NCI-H345 (cell line): ENCODE measurements around the gene KCNH1.

ENCODE experiments used
- DNase-seq: peaks from one replicate; lab custom pipeline; 2025; lab: John Stamatoyannopoulos, UW

The KCNH1 gene

GRCh38 chr1:210754878-210755665 is 378.9 kb downstream of the KCNH1 start:
- peak; percentile 99 for DNase-seq

- DNase-seq: no peak
Observed at GRCh38 chr1:210751911-210752310, 382.0 kb downstream of the KCNH1 start.

GRCh38 chr1:210750468-210750867 is 383.5 kb downstream of the KCNH1 start:
- DNase-seq: no peak

- DNase-seq: no peak
Observed at GRCh38 chr1:210748796-210749195, 385.2 kb downstream of the KCNH1 start.

GRCh38 chr1:210747890-210748289 is 386.1 kb downstream of the KCNH1 start:
- DNase-seq: no peak

GRCh38 chr1:210747112-210747511 is 386.8 kb downstream of the KCNH1 start:
- no peak for DNase-seq

- no peak for DNase-seq
Observed at GRCh38 chr1:210746024-210746731, 387.8 kb downstream of the KCNH1 start.

GRCh38 chr1:210743038-210743437 is 390.9 kb downstream of the KCNH1 start:
- DNase-seq: no peak

- DNase-seq: no peak
Observed at GRCh38 chr1:210741564-210741963, 392.4 kb downstream of the KCNH1 start.

- no peak for DNase-seq
Observed at GRCh38 chr1:210739627-210740026, 394.3 kb downstream of the KCNH1 start.

- DNase-seq: no peak
Observed at GRCh38 chr1:210738256-210738655, 395.7 kb downstream of the KCNH1 start.

- DNase-seq: no peak
Observed at GRCh38 chr1:210736713-210737112, 397.2 kb downstream of the KCNH1 start.

- DNase-seq: no peak
Observed at GRCh38 chr1:210731597-210731996, 402.4 kb downstream of the KCNH1 start.

- no peak for DNase-seq
Observed at GRCh38 chr1:210731193-210731592, 402.8 kb downstream of the KCNH1 start.

- DNase-seq: no peak
Observed at GRCh38 chr1:210730023-210730422, 403.9 kb downstream of the KCNH1 start.

- no peak for DNase-seq
Observed at GRCh38 chr1:210728437-210729149, 405.4 kb downstream of the KCNH1 start.

- DNase-seq: no peak
Observed at GRCh38 chr1:210727709-210728108, 406.2 kb downstream of the KCNH1 start.

- no peak for DNase-seq
Observed at GRCh38 chr1:210726621-210727020, 407.3 kb downstream of the KCNH1 start.

GRCh38 chr1:210724768-210725167 is 409.2 kb downstream of the KCNH1 start:
- DNase-seq: no peak

- DNase-seq: no peak
Observed at GRCh38 chr1:210723646-210724045, 410.3 kb downstream of the KCNH1 start.

GRCh38 chr1:210722410-210723081 is 411.4 kb downstream of the KCNH1 start:
- DNase-seq: no peak

GRCh38 chr1:210715072-210715471 is 418.9 kb downstream of the KCNH1 start:
- no peak for DNase-seq
